OCI-LY1 (cell line): Measurements from ENCODE around the gene ANO6.

Experiments
- H2AFZ ChIP-seq: fragments of 200-600 bp; sonication (generic), shearing (Covaris generic); 2 replicates; pipeline ENCODE4 v1.6.0; 2014; ENCODE audit warnings: antibody characterized with exemption, mild to moderate bottlenecking, low read length
- H3F3A ChIP-seq: fragments of 200-600 bp; sonication (generic), shearing (Covaris generic); 2 replicates; pipeline ENCODE4 v1.6.0; 2014; ENCODE audit warnings: mild to moderate bottlenecking, antibody characterized with exemption, low read length, moderate library complexity; ENCODE audit not compliant: insufficient read depth
- H3K27ac ChIP-seq: fragments of 200-600 bp; sonication (generic); 2 replicates; pipeline ENCODE4 v1.5.1; 2014; ENCODE audit warnings: low read length, mixed run types, mild to moderate bottlenecking, low read depth; ENCODE audit not compliant: poor library complexity, severe bottlenecking
- H3K27me3 ChIP-seq: fragments of 200-600 bp; sonication (generic); 2 replicates; pipeline ENCODE4 v1.6.0; 2014; ENCODE audit warnings: antibody characterized with exemption, mild to moderate bottlenecking, low read length, moderate library complexity; ENCODE audit not compliant: insufficient read depth
- H3K36me3 ChIP-seq: fragments of 200-600 bp; sonication (generic); 2 replicates; pipeline ENCODE4 v1.6.1; 2014; ENCODE audit warnings: mild to moderate bottlenecking, antibody characterized with exemption, low read length, moderate library complexity, mixed read lengths; ENCODE audit not compliant: insufficient read depth
- H3K4me1 ChIP-seq: fragments of 200-600 bp; sonication (generic); 2 replicates; pipeline ENCODE4 v1.5.1; 2014; ENCODE audit warnings: mild to moderate bottlenecking, low read length, moderate library complexity; ENCODE audit not compliant: insufficient read depth, severe bottlenecking
- H3K4me2 ChIP-seq: fragments of 200-600 bp; sonication (generic), shearing (Covaris generic); 2 replicates; pipeline ENCODE4 v1.6.1; 2014; ENCODE audit warnings: low read length
- H3K4me3 ChIP-seq: fragments of 200-600 bp; sonication (generic); 2 replicates; pipeline ENCODE4 v1.5.1; 2014; ENCODE audit warnings: low read length, low read depth, mild to moderate bottlenecking, mixed read lengths; ENCODE audit not compliant: poor library complexity, severe bottlenecking
- H3K79me2 ChIP-seq: fragments of 200-600 bp; shearing (Covaris generic); 2 replicates; pipeline ENCODE4 v1.6.1; 2016; ENCODE audit warnings: mixed run types, low read length, mixed read lengths; ENCODE audit not compliant: insufficient read depth
- H3K9ac ChIP-seq: fragments of 200-600 bp; sonication (generic), shearing (Covaris generic); 2 replicates; pipeline ENCODE4 v1.6.1; 2014; ENCODE audit warnings: mild to moderate bottlenecking, low read length, mixed read lengths
- H3K9me2 ChIP-seq: fragments of 200-600 bp; sonication (generic), shearing (Covaris generic); 2 replicates; pipeline ENCODE4 v1.6.1; 2014; ENCODE audit warnings: low read depth, mild to moderate bottlenecking, low read length, mixed read lengths
- H3K9me3 ChIP-seq: fragments of 200-600 bp; shearing (Covaris generic); 2 replicates; pipeline ENCODE4 v1.6.1; 2014; ENCODE audit warnings: low read length, mixed read lengths
- H4K20me1 ChIP-seq: fragments of 200-600 bp; sonication (generic), shearing (Covaris generic); 2 replicates; pipeline ENCODE4 v1.6.0; 2016; ENCODE audit warnings: mild to moderate bottlenecking, low read length; ENCODE audit not compliant: insufficient read depth
- CTCF ChIP-seq: fragments of 200-600 bp; sonication (generic), shearing (Covaris generic); IDR thresholded peaks from 2 replicates; pipeline ENCODE4 v1.5.1; 2017; ENCODE audit warnings: mild to moderate bottlenecking, antibody characterized with exemption, low read length, moderate library complexity, mixed read lengths
- EZH2 ChIP-seq: fragments of 200-600 bp; sonication (generic), shearing (Covaris generic); IDR thresholded peaks from 2 replicates; pipeline ENCODE4 v1.8.0; 2017; ENCODE audit warnings: borderline replicate concordance, mixed run types, mild to moderate bottlenecking, antibody characterized with exemption, low read length, moderate library complexity, mixed read lengths

The ANO6 gene

GRCh38 chr12:45204757-45205156 is 11.1 kb upstream of the ANO6 start:
- no peaks in the 10 kb centered on the region for H3F3A ChIP-seq
- no peak overlapping the region for H3K4me2 ChIP-seq
- H3K79me2 ChIP-seq, result no peaks in the 10 kb centered on the region
- no peaks in the 10 kb centered on the region for H3K9me3 ChIP-seq
- H2AFZ ChIP-seq, result no peak overlapping the region
- no peaks in the 10 kb centered on the region for H3K9me2 ChIP-seq
- H3K9ac ChIP-seq, result no peak overlapping the region
- H3K27me3 ChIP-seq, result no peaks in the 10 kb centered on the region
- H4K20me1 ChIP-seq, result no peaks in the 10 kb centered on the region
- no peak overlapping the region for H3K27ac ChIP-seq
- H3K4me3 ChIP-seq, result no peak overlapping the region
- TF ChIP-seq CTCF (no peak), EZH2 (no peak)
- no peaks in the 10 kb centered on the region for H3K36me3 ChIP-seq
- no peaks in the 10 kb centered on the region for H3K4me1 ChIP-seq

GRCh38 chr12:45205165-45205825 is 10.6 kb upstream of the ANO6 start:
- no peaks in the 10 kb centered on the region for H3K9me3 ChIP-seq
- no peak overlapping the region for H3K4me3 ChIP-seq
- TF ChIP-seq EZH2, result no peak
- TF ChIP-seq CTCF, result no peak
- H3K9ac ChIP-seq, result no peak overlapping the region
- H3K27ac ChIP-seq, result no peak overlapping the region
- no peaks in the 10 kb centered on the region for H3K36me3 ChIP-seq
- H3K79me2 ChIP-seq, result no peaks in the 10 kb centered on the region
- no peaks in the 10 kb centered on the region for H3K27me3 ChIP-seq
- H2AFZ ChIP-seq, result no peak overlapping the region
- no peaks in the 10 kb centered on the region for H3F3A ChIP-seq
- H3K4me1 ChIP-seq, result no peaks in the 10 kb centered on the region
- H4K20me1 ChIP-seq, result no peaks in the 10 kb centered on the region
- no peaks in the 10 kb centered on the region for H3K9me2 ChIP-seq
- no peak overlapping the region for H3K4me2 ChIP-seq

- Histone ChIP-seq H3K4me3 (no peak overlapping the region), H3K9me3 (no peaks in the 10 kb centered on the region), H3K4me1 (no peaks in the 10 kb centered on the region), H3K36me3 (no peaks in the 10 kb centered on the region), H3K79me2 (no peaks in the 10 kb centered on the region), H3K4me2 (no peak overlapping the region), H4K20me1 (no peaks in the 10 kb centered on the region), H3K27ac (no peak overlapping the region), H3F3A (no peaks in the 10 kb centered on the region), H3K9me2 (no peaks in the 10 kb centered on the region), H3K27me3 (no peaks in the 10 kb centered on the region), H3K9ac (no peak overlapping the region), H2AFZ (no peak overlapping the region)
- TF ChIP-seq EZH2 (no peak), CTCF (no peak)
Measured at GRCh38 chr12:45208604-45209487, 7.0 kb upstream of the ANO6 start.
